Loucy (cell line): ENCODE data around the gene LCE2B.
"Not testable (repeated sequence)": the region's sequence is repeated elsewhere in the genome, so short reads cannot be mapped to it uniquely, and the experiment has no call there.

Experiments used
- H2AFZ ChIP-seq: fragments of 200-600 bp; sonication (generic); 2 replicates; pipeline ENCODE4 v1.6.0; 2016; ENCODE audit warnings: antibody characterized with exemption, mild to moderate bottlenecking, low read length, moderate library complexity
- H3F3A ChIP-seq: fragments of 200-600 bp; 2 replicates; pipeline ENCODE4 v1.6.0; 2016; ENCODE audit warnings: antibody characterized with exemption, low read depth, mild to moderate bottlenecking
- H3K27me3 ChIP-seq: fragments of 200-600 bp; sonication (generic); 2 replicates; pipeline ENCODE4 v1.6.1; 2014; ENCODE audit warnings: low read length, mild to moderate bottlenecking; ENCODE audit not compliant: insufficient read depth, poor library complexity, severe bottlenecking
- H3K36me3 ChIP-seq: fragments of 200-600 bp; sonication (generic); 2 replicates; pipeline ENCODE4 v1.6.1; 2016; ENCODE audit warnings: low read length; ENCODE audit not compliant: insufficient read depth
- H3K4me1 ChIP-seq: fragments of 200-600 bp; sonication (generic); 2 replicates; pipeline ENCODE4 v1.5.1; 2014; ENCODE audit warnings: low read length, mild to moderate bottlenecking; ENCODE audit not compliant: insufficient read depth, poor library complexity, severe bottlenecking
- H3K4me2 ChIP-seq: fragments of 200-600 bp; sonication (generic); 2 replicates; pipeline ENCODE4 v1.6.0; 2014; ENCODE audit warnings: antibody characterized with exemption, low read length, low read depth, mild to moderate bottlenecking; ENCODE audit not compliant: poor library complexity, severe bottlenecking
- H3K4me3 ChIP-seq: fragments of 200-600 bp; sonication (generic); 2 replicates; pipeline ENCODE4 v1.5.1; 2014; ENCODE audit warnings: low read length, mild to moderate bottlenecking, mixed read lengths; ENCODE audit not compliant: poor library complexity, severe bottlenecking
- H3K79me2 ChIP-seq: fragments of 200-600 bp; sonication (generic); 2 replicates; pipeline ENCODE4 v1.6.1; 2014; ENCODE audit warnings: low read length; ENCODE audit not compliant: insufficient read depth
- H3K9ac ChIP-seq: fragments of 200-600 bp; sonication (generic); 2 replicates; pipeline ENCODE4 v1.6.0; 2014; ENCODE audit warnings: mild to moderate bottlenecking, low read depth, low read length, moderate library complexity; ENCODE audit not compliant: poor library complexity, severe bottlenecking
- H3K9me2 ChIP-seq: fragments of 200-600 bp; sonication (generic); replicated peaks from 2 replicates; pipeline ENCODE4 v1.6.1; 2016; ENCODE audit warnings: low read depth, low read length, mixed read lengths
- H3K9me3 ChIP-seq: fragments of 200-600 bp; sonication (generic); 2 replicates; pipeline ENCODE4 v1.6.1; 2014; ENCODE audit warnings: mild to moderate bottlenecking, antibody characterized with exemption, low read length, low read depth; ENCODE audit not compliant: insufficient read depth
- H4K20me1 ChIP-seq: fragments of 200-600 bp; sonication (generic); 2 replicates; pipeline ENCODE4 v1.6.0; 2014; ENCODE audit warnings: antibody characterized with exemption, low read length, mild to moderate bottlenecking; ENCODE audit not compliant: insufficient read depth, poor library complexity, severe bottlenecking
- EZH2phosphoT487 ChIP-seq: fragments of 200-600 bp; IDR thresholded peaks from 2 replicates; pipeline ENCODE4 v1.6.1; 2018; ENCODE audit warnings: antibody characterized with exemption, mild to moderate bottlenecking, moderate library complexity, borderline replicate concordance
- TF ChIP-seq, protein P1 (sequence below): fragments of 200-600 bp; sonication (generic); conservative IDR thresholded peaks from 2 replicates; pipeline ENCODE4 v1.5.1; 2014; ENCODE audit warnings: mild to moderate bottlenecking, antibody characterized with exemption, low read length

LCE2B gene

DNA sequence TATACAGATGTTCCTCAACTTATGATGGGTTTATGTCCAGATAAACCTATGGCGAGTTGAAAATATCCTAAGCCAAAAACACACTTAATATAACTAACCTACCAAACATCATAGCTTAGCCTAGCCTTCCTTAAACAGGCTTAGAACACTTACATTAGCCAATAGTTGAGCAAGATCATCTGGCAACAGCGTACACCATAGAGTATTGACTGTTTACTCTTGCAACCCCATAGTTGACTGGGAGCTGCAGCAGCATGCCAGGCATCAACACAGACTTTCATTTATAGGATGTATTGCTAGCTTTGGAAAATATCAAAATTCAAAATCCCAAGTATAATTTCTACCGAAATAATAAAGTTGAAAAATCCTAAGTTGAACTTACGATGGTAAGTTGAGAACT is 28.2 kb upstream of the LCE2B start:
- Histone ChIP-seq H3K36me3 (no peaks in the 10 kb centered on the region), H3K9me2 (no peaks in the 10 kb centered on the region), H4K20me1 (no peaks in the 10 kb centered on the region), H3K9me3 (no peaks in the 10 kb centered on the region), H3K4me1 (peaks cover 4% of the 10 kb centered on the region), H3K9ac (no peak overlapping the region), H2AFZ (no peak overlapping the region), H3F3A (no peaks in the 10 kb centered on the region), H3K4me2 (no peak overlapping the region), H3K4me3 (no peak overlapping the region), H3K27me3 (no peaks in the 10 kb centered on the region), H3K79me2 (no peaks in the 10 kb centered on the region)
- TF ChIP-seq, protein P1, sequence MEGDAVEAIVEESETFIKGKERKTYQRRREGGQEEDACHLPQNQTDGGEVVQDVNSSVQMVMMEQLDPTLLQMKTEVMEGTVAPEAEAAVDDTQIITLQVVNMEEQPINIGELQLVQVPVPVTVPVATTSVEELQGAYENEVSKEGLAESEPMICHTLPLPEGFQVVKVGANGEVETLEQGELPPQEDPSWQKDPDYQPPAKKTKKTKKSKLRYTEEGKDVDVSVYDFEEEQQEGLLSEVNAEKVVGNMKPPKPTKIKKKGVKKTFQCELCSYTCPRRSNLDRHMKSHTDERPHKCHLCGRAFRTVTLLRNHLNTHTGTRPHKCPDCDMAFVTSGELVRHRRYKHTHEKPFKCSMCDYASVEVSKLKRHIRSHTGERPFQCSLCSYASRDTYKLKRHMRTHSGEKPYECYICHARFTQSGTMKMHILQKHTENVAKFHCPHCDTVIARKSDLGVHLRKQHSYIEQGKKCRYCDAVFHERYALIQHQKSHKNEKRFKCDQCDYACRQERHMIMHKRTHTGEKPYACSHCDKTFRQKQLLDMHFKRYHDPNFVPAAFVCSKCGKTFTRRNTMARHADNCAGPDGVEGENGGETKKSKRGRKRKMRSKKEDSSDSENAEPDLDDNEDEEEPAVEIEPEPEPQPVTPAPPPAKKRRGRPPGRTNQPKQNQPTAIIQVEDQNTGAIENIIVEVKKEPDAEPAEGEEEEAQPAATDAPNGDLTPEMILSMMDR = no peak
- no peak for TF ChIP-seq EZH2phosphoT487

DNA sequence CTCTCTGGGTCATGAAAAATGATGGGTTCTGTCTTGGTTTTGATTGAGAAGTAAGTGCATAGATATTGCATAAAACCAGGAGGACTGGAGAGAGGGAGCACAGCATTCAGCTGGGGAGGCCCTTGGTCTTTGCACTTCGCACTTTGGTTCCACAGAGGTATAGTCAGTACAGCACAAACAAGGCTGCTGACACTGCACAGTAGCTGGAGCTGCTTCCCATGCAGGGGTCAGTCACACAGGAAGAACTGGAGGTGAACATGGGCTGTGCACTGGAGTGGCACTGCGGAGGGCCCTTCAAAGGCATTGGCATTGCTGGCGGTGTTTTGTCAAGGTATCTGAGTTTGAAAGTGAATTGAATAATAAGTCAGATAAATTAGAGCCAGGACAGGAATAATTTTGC is 27.3 kb upstream of the LCE2B start:
- no peaks in the 10 kb centered on the region for H4K20me1 ChIP-seq
- H3K79me2 ChIP-seq = no peaks in the 10 kb centered on the region
- H3K4me2 ChIP-seq = no peak overlapping the region
- H3K9ac ChIP-seq = no peak overlapping the region
- no peaks in the 10 kb centered on the region for H3K9me2 ChIP-seq
- TF ChIP-seq, protein P1 = no peak
- TF ChIP-seq EZH2phosphoT487 = no peak
- H3F3A ChIP-seq = no peaks in the 10 kb centered on the region
- H3K4me3 ChIP-seq = no peak overlapping the region
- H3K4me1 ChIP-seq = peaks cover 3% of the 10 kb centered on the region
- no peaks in the 10 kb centered on the region for H3K36me3 ChIP-seq
- H3K9me3 ChIP-seq = no peaks in the 10 kb centered on the region
- no peaks in the 10 kb centered on the region for H3K27me3 ChIP-seq
- H2AFZ ChIP-seq = no peak overlapping the region

DNA sequence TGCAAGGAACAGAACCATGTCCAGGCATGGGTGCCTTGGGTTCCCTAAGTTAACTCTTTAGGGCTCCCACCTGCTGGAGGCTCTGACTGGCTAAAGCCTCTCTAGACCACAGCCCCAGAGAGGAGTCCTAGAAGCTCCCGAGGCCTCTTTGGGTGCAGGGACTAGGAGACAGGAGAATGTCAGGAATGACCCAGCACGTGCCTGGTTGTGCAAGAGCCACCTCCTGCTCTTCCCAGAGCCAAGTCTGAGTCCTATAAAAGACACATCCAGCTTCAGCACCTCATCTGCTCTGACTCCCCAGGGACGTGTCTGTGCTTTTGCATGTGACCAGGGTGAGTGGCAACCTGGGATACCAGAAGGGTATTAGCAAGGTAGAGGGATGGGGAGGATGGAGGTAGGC is 22.8 kb upstream of the LCE2B start, which contains the start of gene LCE2D:
Gene LCE2D, plus strand, starts transcription at position 283 of the 400 bp plus-strand sequence. CDS start 726 bp downstream, outside the sequence.
- Histone ChIP-seq H3K27me3 (no peaks in the 10 kb centered on the region), H3F3A (no peaks in the 10 kb centered on the region), H3K9me3 (no peaks in the 10 kb centered on the region), H4K20me1 (no peaks in the 10 kb centered on the region), H3K79me2 (no peaks in the 10 kb centered on the region), H3K4me3 (no peak within 1 kb of the TSS), H3K9ac (no peak within 1 kb of the TSS), H2AFZ (no peak within 1 kb of the TSS), H3K4me2 (no peak within 1 kb of the TSS), H3K36me3 (no peaks in the 10 kb centered on the region), H3K4me1 (no peaks in the 10 kb centered on the region), H3K9me2 (no peaks in the 10 kb centered on the region)
- TF ChIP-seq EZH2phosphoT487 = no peak

DNA sequence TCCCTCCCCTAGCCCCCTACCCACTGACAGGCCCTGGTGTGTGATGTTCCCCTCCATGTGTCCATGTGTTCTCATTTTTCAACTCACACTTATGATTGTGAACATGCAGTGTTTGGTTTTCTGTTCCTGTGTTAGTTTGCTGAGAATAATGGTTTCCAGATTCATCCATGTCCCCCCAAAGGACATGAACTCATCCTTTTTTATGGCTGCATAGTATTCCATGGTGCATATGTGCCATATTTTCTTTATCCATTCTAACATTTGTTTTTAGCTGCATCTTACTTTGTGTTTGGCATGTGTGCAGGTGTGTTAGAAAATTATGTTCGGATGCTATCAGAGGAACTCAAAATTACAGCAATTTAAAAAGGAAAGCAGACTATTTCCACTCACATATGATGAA is 19.8 kb upstream of the LCE2B start:
- not testable (repeated sequence) for H3K9me3 ChIP-seq, H4K20me1 ChIP-seq, H3K4me2 ChIP-seq, H3K4me3 ChIP-seq, H2AFZ ChIP-seq, H3K36me3 ChIP-seq, H3K79me2 ChIP-seq, H3K9ac ChIP-seq, H3F3A ChIP-seq, H3K4me1 ChIP-seq, H3K27me3 ChIP-seq, H3K9me2 ChIP-seq
